ENCODE data around the gene LMCD1.
A peak's percentile ranks its signal among the peaks of the same experiment; 100 is the strongest.

The LMCD1 gene

DNA sequence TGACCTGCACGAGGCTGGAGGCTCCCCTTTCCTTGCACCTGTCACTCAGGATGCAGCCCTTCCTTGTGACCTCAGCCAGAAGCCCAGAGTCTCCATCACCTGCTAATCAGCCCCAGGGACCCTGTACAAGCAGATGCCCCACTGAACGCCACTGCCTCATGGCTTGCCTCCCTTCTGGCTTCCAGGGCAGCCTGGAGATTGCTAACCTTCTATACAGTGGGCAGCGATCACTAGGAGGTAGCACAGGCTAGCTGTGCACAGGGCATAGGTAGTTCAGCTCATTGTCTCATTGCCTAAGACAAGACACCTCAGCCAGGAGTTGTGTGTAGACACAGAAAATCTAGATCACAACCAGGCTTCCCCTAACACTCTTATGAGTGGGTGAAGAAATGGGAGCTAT is 93.6 kb downstream of the LMCD1 start:
- no peak for DNase-seq

- no peak for DNase-seq
These were observed 94.1 kb downstream of the LMCD1 start for GRCh38 chr3:8595695-8596115.

GRCh38 chr3:8596321-8597218 is 94.9 kb downstream of the LMCD1 start:
- no peak for DNase-seq

DNA sequence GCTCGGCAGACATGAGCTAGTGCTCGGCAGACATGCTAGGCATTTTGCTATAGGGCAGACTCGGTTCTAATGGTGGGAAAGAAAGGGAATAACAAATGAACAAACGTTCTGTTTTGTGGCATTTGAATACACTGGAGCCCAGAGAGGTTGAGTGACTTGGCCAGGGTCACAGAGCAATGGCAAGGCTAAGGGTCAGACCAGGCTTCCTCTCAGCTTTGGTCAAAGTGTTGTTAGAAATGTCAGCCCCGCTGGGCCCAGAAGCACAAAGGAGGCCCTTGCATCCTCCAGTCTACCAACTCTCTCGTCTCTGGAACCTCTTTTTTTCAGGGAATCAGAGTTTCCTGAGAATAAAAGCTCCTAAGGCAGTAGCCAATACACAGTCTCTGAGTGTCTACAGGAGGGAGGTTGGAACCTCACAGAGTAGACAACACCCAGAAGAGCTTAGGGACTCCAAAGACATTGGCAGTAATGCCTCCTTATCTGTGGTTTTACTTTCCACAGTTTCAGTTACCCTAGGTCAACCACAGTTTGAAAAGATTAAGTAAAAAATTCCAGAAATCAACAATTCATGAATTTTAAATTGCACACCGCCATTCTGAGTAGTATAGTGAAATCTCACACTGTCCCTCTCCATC is 95.7 kb downstream of the LMCD1 start:
- no peak for DNase-seq

GRCh38 chr3:8599146-8599545 is 97.5 kb downstream of the LMCD1 start:
- DNase-seq: no peak

GRCh38 chr3:8600457-8600856 is 98.8 kb downstream of the LMCD1 start:
- DNase-seq: no peak

GRCh38 chr3:8603115-8603710 is 101.6 kb downstream of the LMCD1 start:
- DNase-seq: no peak

DNA sequence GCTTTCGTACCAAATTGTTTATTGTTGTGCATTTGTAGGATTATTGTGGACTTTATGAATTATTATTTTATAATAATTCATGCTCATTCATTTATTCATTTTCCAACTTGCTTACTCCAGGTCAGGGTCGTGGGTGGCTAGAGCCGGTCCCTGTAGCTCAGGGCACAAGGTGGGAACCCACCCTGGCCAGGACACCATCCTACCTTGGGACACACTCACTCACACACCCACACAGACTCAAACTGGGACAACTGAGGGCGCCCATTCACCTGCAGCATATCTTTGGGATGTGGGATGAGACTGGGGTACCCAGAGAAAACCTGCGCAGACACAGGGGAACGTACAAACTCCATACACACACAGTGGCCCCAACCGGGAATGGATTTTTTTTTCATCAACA is 102.4 kb downstream of the LMCD1 start:
- DNase-seq: no peak

- DNase-seq: no peak
These were observed 103.4 kb downstream of the LMCD1 start for GRCh38 chr3:8604988-8605387.

DNA sequence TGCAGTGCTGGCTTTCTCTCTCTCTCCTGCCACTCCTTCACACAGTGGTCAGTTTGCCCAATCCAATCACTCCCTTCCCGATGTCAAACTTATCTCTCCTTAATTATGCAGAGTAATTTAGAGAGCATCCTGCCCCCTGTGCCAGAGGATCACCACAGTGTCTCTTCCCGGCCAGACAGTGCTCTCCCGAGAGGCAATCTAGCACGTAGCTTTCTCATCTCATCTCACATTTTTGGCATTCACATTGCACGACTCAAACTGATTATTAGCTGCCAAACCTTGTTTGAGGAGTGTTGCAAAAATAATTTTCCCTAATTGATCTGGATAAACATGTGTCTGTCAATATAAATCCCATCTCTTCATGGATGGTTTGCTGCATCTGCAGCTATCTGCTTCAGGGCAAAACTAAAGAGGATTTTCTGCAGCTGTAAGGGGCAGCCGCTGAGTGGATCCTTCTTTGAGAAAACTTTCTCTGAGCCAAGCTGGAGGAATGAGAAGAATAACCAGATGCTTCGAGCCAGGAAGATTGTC is 105.1 kb downstream of the LMCD1 start:
- no peak for DNase-seq

GRCh38 chr3:8607234-8608040 is 105.8 kb downstream of the LMCD1 start:
- DNase-seq: no peak

DNA sequence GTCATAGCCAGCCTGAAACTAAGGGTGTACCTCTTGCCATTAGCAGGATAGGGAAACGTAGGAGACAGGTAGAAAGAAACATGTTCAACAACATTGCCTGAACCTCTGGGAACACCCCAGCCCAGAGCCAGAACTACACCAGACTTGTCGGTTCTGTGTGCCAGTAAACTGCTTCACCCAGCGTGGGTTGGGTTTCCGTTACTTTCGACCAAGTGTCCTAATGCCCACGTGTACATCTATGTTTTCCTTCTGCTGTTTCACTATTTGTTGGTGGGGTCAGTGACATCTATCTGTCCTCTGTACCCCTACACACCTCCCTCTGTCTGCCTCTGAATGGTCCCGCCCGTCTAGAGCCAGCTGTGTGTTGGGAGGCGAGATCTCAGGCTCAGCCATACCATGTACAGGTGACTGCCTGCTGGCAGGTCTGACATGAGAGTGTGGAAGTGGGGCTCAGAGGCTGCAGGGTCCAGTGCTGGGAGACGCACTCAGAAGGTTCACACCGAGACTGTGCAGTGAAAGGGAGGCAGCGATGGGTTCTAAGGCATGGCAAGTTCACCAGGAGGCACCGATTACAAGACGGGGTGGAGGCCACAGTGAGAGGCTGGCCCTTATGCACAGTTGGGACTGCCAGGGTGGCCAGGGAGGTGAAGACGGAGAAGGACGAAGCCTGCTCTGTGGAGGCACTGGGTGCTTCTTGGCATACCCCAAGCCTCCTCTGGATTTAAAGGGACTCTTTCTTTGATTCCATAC is 106.6 kb downstream of the LMCD1 start:
- DNase-seq: no peak

GRCh38 chr3:8608791-8609467 is 107.3 kb downstream of the LMCD1 start:
- no peak for DNase-seq

GRCh38 chr3:8610951-8611350 is 109.3 kb downstream of the LMCD1 start:
- no peak for DNase-seq

DNA sequence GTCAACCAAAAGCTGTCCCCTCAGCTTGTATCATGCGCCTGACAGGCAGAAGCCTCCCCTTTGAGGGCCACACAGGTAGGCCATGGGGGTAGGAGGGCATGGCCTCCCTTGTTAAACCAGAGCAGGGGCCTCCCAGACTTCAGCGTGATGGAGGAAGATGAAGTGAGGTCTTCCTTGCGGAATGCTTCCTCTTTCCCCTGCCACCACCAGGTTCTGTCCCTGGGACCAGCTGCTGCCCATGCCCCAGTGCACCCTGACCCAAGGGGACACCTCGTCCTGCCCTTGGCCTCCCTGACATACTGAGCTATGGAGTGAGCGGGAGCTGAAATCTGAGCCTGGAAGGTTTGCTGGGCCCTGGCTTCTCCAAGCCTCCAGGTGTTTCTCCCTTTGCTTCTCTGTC is 116.3 kb downstream of the LMCD1 start:
- DNase-seq: no peak

- no peak for DNase-seq
These were observed 117.3 kb downstream of the LMCD1 start for GRCh38 chr3:8618950-8619349.

DNA sequence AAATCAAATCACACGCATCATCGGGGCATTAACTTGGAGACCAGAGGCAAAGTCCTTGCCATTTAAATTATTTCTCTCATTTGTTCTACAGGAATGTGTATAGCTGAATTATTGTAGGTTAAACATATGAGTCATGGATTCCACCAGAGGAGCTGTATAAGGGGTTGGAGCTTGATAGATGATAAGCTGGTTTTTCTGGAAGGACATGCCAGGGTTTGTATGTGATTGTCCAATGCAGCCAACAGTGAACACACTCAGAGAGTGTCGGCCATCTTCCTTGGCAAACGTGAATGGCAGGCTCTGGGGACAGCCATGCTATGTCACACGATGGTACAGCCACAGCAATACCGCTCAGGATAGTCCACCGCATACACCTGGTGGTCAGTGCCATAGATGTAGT is 117.9 kb downstream of the LMCD1 start:
- DNase-seq: no peak

DNA sequence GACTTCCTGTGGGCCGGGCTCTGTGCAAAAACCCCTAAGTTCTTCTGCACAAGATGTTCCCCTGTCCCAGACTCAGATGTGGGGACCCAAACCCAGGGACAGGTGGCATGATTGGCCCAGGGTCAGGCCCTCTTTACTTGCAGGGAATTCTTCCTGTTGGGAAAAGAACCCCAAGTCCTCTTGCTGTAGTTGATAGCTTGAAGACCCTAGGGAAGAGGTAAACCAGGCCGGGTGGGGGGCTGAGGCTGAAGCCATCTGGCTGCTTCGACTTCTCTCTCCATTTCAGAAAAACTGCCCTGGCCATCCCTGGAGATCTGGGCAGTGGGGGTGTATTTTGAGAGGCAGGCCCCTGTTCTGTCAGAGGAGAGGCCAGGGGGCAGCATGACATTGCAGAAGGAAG is 119.5 kb downstream of the LMCD1 start:
- DNase-seq: no peak

GRCh38 chr3:8621872-8622271 is 120.2 kb downstream of the LMCD1 start:
- no peak for DNase-seq

- DNase-seq: peak; percentile 5
These were observed 121.5 kb downstream of the LMCD1 start for GRCh38 chr3:8622873-8623691.

GRCh38 chr3:8623741-8624140 is 122.1 kb downstream of the LMCD1 start:
- DNase-seq: no peak

All from NK-92 treated with Interleukin-12 subunit alpha and Interleukin-12 subunit beta, amount 100 ng/mL, for 24 hours (cell line).